A549 treated with ZK216348 at 1 μM for 4 hours (cell line): ENCODE data around the gene CDC42EP3. TPM values are rescaled to one million over a fixed set of nuclear protein-coding genes. Genes with fewer than 3 reads are reported as not detected.

Experiments
- total RNA-seq: library from RNA; stranded (reverse); fragments of 200-300 nt; extraction: Qiagen RNA extraction; gene quantifications from 5 replicates; pipeline ENCODE4 v1.2.3, GENCODE V29; 2022; ENCODE audit warnings: low read depth

CDC42EP3 gene
- total RNA-seq: 53.9 to 68.2 TPM (median 58.5 TPM) in 5 replicates

GRCh38 chr2:37671009-37671815, at the start of gene CDC42EP3:
TSS of gene CDC42EP3 (minus strand) at chr2:37671642. CDS start at chr2:37646587, 25,055 bp downstream.

